Activated T-cell treated with anti-CD3 and anti-CD28 coated beads for 4 hours (primary cell): ENCODE results near the gene GPR152.

Source experiments
- DNase-seq: peaks from one replicate; pipeline ENCODE4 v3.0.0-alpha.2; 2020

GPR152 gene

DNA sequence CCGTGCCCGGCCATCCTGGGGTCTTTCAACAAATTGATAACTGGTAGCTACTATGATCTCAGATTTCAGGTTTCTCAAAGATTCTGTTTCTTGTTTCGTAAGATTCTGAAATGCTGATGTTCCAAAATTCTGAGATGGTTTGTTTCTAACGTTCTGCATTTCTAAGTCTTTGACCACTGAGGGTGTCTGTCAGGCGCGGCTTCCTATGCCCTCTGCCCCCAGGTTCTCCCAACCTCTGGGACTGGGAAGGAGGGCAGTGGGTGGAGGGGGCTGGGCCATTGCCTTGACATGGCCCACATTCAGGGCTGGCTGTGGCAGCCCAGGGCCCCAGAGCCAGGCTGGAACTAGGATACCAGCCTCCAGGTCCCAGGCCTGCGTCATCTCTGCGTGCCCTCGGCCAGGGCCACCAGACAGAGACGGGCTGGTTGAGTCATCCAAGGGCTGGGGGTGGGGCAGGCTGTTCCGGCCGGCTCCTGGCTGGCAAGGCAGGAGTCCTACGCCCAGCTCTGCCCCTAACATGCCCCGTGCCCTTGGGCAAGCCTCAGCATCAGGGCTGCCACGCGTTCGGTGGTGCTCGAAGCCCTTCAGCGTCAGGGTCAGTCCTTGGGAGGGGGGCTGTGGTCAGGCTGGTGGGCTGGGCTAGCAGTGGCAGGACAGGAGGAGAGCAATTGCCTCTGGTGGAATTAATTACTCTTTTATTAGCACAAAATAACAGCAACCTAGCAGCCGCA lies 11.3 kb upstream of the GPR152 start:
- DNase-seq = no peak

GRCh38 chr11:67463186-67463585 lies 10.7 kb upstream of the GPR152 start:
- no peak for DNase-seq

GRCh38 chr11:67458266-67458665 lies 5.7 kb upstream of the GPR152 start:
- DNase-seq = no peak

GRCh38 chr11:67457453-67457852 lies 4.9 kb upstream of the GPR152 start:
- no peak for DNase-seq

GRCh38 chr11:67456068-67456705 lies 3.7 kb upstream of the GPR152 start:
- no peak for DNase-seq

GRCh38 chr11:67455054-67455453 lies 2.5 kb upstream of the GPR152 start, which contains the start of gene CABP4:
TSS of gene CABP4 (plus strand) at chr11:67455354. CDS start at chr11:67455424, 70 bp downstream.
- DNase-seq = no peak

GRCh38 chr11:67453816-67454732 lies 1.5 kb upstream of the GPR152 start:
- no peak for DNase-seq

- DNase-seq = no peak
Measured at GRCh38 chr11:67451658-67451976, 912 bp downstream of the GPR152 start.

DNA sequence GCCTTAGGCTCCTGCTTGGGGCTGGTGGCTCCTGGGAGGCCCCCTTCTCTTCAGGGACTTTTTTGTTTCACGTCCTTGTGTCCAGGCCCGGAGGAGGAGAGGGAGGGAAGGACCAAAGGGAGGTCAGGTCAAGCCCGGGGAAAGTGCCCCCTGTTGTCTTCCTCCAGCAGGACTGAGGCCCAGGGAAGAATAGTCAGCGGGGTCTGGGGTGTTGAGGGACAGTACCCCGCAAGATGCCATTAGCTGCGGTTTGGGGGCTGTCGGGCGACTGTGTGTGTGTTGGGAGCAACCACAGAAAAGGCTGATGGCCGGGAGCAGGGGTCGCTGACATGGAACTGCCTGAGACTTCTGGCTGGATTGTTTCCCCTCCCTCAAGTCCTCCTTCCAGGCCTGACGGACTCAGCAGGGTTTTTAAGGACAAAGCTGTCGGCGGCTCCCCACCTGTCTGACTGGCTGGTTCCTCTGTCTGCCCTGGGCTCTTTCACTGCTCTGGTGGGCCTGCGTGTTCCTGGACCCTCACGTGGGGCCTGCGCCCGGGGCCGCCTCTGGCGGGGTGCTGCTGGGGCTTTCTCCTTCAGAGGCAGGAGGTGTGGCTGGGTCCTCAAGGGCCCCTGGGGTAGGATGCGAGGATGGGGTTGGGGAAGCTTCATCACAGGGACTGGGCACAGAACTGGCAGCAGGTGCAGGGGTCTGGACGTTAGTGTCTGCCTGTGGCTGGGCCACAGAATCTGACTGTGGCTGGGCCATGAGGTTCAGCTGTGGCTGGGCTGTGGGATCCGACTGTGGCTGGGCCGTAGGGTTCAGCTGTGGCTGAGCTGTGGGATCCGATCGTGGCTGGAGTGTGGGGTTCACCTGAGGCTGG lies 1.5 kb downstream of the GPR152 start:
- no peak for DNase-seq

- no peak for DNase-seq
Measured at GRCh38 chr11:67449116-67449844, 3.2 kb downstream of the GPR152 start.

GRCh38 chr11:67448220-67448609 lies 4.3 kb downstream of the GPR152 start:
- DNase-seq = no peak

DNA sequence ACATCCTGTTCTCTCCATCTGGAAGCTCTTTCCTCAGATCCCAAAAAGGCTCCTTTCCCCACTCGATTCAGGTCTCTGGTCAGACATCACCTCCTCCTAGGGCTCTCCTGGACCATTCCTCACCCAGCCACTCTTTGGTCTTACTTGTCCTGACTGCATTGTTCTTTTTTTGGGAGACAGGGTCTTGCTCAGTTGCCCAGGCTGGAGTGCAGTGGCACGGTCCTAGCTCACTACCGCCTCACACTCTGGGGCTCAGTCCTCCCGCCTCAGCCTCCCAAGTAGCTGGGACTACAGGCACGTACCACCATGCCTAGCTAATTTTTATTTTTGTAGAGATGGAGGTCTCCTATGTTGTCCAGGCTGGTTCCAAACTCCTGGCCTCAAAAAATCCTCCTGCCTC lies 7.0 kb downstream of the GPR152 start:
- no peak for DNase-seq

DNA sequence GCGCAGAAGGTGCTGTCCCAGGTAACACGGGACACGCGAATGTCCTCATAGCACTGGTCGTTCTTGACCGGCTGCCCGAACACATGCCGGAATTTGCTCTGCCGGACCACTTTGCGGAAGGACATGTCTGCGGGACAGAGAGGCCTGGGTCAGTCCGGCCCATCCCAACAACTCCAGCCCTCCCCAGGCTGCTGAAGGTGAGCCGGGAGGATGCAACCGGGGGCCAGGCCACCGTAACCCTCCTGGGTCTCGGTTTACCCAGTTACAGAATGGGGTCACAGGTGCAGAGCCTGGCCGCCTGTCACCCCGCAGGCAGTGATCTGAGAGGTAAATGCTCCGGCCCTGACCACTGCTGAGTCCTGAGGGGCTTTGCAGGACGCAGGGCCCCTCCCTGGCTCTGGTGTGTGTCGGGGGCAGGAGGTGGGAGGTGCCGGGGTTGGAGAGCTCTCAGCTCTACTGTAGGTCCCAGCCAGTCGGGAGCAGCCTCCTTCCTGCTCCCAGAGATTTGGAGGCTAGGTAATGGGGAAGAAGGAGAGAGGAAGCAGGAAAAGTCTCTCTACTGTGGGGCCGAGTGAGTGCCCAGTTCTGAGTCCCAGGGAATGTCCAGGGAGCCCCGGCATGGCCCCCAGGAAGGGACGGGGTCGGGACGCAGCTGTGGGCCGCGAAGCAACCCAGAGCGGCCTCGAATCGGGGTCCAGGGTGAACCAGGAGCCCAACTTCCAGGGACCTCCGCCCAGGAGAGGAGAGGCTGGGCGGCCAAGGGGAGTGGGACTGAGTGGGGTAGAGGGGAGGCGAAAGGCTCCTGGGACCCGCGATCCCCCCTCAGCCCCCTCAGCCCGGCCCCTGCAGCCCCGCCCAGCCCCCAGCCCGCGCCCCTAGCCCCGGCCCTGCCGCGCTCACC lies 9.8 kb downstream of the GPR152 start:
- DNase-seq = no peak

DNA sequence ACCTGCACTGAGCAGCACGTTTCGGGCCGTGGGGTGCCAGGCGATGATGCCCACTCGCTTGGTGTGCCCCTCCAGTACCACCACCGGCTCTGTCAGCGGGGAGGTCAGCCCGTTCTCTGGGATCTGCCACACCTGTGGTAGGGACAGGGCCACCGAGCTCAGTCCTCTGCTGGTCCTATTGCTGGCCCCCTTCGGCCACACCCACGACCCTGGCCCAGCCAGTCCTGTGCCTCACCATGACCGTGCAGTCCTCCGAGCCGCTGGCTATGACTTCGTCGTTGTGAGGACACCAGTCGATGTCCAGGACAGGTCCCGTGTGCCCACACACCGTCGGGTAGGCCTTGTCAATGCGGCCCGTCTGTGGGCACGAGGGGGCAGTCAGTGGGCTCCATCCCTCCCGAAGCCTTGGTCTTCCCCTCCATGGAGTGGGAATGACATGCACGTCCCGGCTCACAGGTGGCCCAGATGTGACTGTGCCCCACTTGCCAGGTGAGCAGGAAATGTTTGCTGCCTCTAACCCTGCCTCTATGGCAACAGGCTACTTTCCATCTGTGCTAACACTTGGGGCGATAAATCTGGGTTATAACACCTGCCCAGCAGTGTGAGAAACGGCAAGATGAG lies 10.7 kb downstream of the GPR152 start:
- DNase-seq = no peak

- no peak for DNase-seq
Measured at GRCh38 chr11:67441098-67441563, 11.4 kb downstream of the GPR152 start.

- DNase-seq = no peak
Measured at GRCh38 chr11:67440229-67441097, 12.1 kb downstream of the GPR152 start.

DNA sequence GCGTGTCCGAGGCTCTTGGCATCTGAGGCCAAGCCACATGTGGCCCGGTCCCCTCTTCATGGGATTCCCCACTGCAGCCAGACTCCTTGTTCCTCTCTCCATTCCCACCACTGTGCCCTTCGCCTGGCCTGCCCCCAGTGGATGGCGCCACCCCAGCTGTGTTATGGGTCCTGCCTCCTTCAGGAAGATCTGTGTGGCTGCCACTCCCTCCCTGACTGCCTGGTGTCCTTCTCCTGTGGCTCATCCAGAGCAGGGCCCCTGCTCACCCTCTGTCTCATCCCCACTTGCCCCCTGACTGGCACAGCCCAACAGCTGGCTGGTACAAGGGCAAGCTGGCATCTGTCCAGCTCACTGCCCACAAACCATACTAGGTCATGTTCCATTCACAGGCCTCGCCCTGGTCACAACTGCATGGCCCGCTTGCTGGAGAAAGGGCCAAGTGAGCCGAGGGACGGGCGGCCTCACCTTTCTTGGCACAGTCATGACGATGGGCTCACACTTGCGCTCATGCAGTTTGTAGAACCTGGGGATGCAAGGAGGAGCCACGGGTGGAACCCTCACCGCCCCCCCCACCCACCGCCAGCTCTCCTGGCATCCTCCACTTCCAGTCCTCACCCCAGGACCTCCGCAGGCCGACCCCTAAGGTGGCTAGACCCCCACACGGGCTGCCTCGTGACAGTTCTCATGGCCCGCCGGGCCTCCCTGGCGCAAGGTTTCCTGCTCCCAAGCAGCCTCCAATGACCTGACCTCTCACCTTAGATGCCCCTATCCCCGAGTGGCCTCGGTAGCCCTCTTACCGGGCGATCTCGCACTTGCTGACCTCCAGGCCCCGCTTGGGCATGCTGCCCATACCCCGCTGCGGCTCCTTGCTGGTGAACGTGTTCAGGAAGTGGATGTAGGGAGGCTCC lies 13.0 kb downstream of the GPR152 start:
- no peak for DNase-seq
